ENCODE measurements around the gene C1orf94.

DNA sequence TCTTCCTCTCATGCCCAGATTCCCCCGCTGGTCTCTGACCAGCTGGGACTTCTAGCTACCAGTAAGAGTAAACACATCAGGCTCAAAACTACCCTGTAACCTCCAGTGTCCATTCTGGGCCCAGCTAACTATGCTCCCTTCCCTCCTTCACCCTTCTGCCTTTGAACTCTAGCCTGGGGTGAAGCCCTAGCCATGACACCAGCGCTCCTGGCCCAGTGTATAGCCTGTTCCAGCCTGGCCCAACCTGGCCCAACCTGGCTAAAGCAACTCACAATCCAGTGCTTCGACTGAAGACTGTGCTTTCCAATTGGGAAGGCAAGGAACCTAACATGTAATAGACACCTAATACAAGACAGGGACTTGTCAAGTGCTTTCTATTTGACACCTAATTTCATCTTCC, 39.3 kb upstream of the C1orf94 start:
- no peak for TF ChIP-seq MAFK (IDR thresholded peaks at IDR 0.05; ENCODE audit: low read depth, low read length)
- TF ChIP-seq CTCF (conservative IDR thresholded peaks at IDR 0.05; ENCODE audit: low read depth, low read length) = no peak
- no peak for TF ChIP-seq POLR2A (IDR thresholded peaks at IDR 0.05; ENCODE audit: low read depth, low read length)
